Immature natural killer cell (primary cell): ENCODE results near the gene ITGA3. TPM values are rescaled to one million over a fixed set of nuclear protein-coding genes. Genes with fewer than 3 reads are reported as not detected.

Experiments
- DNase-seq, 3 donors: peaks; one replicate each; pipeline ENCODE4 v3.0.0; 2022; ENCODE audit warnings: mixed read lengths in 1 of 3
- H3K27ac Mint-ChIP-seq, 6 donors: one replicate each; pipeline ENCODE4 v1.8.0; 2020; ENCODE audit warnings: mixed read lengths in 6 of 6, mild to moderate bottlenecking in 5 of 6, inconsistent platforms in 4 of 6, moderate library complexity in 3 of 6
- H3K27me3 Mint-ChIP-seq, 3 donors: one replicate each; pipeline ENCODE4 v1.8.0; 2020 to 2021; ENCODE audit warnings: low read depth in 3 of 3, mild to moderate bottlenecking in 3 of 3, mixed read lengths in 3 of 3, moderate library complexity in 3 of 3, inconsistent platforms in 1 of 3
- H3K36me3 Mint-ChIP-seq, 3 donors: one replicate each; pipeline ENCODE4 v1.8.0; 2020; ENCODE audit warnings: mixed read lengths in 3 of 3, inconsistent platforms in 2 of 3, mild to moderate bottlenecking in 2 of 3
- H3K4me1 Mint-ChIP-seq, 2 donors: one replicate each; pipeline ENCODE4 v1.8.0; 2020; ENCODE audit warnings: inconsistent platforms in 2 of 2, mild to moderate bottlenecking in 2 of 2, mixed read lengths in 2 of 2, moderate library complexity in 1 of 2
- H3K4me3 Mint-ChIP-seq, 5 donors: one replicate each; pipeline ENCODE4 v1.8.0; 2020; ENCODE audit warnings: mild to moderate bottlenecking in 5 of 5, mixed read lengths in 5 of 5, inconsistent platforms in 3 of 5, moderate library complexity in 3 of 5
- H3K9me3 Mint-ChIP-seq, 6 donors: one replicate each; pipeline ENCODE4 v1.8.0; 2020; ENCODE audit warnings: mild to moderate bottlenecking in 6 of 6, mixed read lengths in 6 of 6, inconsistent platforms in 4 of 6, moderate library complexity in 3 of 6
- polyA plus RNA-seq, 3 donors: library from polyadenylated mRNA; unstranded; fragments of 300-500 nt; fragmentation: Illumina TruSeq; gene quantifications; one replicate each; pipeline ENCODE4 v1.2.3, GENCODE V29; 2021

ITGA3 gene
- polyA plus RNA-seq, result 1 to 10 TPM in 1 of 3 donors, under 1 TPM in 1, not detected in 1; 0.54 to 1.1 TPM

DNA sequence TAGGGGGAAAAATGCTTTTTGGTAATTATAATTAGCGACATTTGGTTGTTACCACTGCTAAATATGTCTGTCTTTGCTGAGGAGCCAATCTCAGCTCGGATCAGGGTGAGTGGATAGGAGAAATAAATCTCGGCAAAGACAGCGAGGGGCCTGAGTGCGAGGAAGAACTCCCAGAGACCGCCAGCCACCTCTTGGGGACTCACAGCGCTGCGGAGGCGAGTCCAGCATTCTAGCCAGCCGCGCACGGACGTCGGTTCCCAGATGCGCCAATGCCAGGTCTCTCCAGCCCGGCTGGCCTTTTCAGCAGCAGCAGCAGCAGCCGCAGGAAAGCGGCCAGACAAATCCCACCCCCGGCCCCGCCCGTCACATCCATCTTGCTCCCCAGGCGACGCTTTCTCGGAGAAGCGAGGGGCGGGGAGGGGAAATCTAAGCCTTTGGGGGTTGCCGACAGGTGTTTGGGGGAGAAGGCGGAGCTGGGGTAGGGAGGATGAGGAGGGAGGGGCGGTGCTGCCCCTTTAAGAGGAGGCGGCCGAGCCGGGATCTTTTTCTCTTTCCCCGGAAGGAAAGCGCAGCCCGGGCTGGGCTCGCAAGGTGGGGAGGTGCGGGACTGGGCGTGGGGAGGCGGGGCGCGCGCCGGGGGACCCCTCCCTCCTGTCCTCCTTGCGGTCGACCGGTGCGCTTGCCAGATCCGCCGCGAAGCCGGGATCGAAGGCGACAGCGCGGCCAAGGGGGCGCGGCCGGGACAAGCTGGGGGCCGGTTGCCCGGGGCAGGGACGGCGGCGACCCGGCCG, at the start of gene ITGA3:
Gene ITGA3 (plus strand): TSS at position 685 of the 791 bp plus-strand sequence. CDS start 330 bp downstream, outside the sequence.
- peak within 1 kb of the TSS; percentile 82 to 87 (median 85) for H3K4me3 Mint-ChIP-seq
- H3K27me3 Mint-ChIP-seq, result peaks cover 4 to 16% (median 11%) of the 10 kb centered on the region in 3 donors
- H3K4me1 Mint-ChIP-seq, result peaks cover 18 to 24% of the 10 kb centered on the region in 2 donors
- H3K27ac Mint-ChIP-seq, result no peak within 1 kb of the TSS
- no peaks in the 10 kb centered on the region for H3K36me3 Mint-ChIP-seq
- no peaks in the 10 kb centered on the region for H3K9me3 Mint-ChIP-seq
- DNase-seq, result peak; percentile 5 to 14 (median 10)

DNA sequence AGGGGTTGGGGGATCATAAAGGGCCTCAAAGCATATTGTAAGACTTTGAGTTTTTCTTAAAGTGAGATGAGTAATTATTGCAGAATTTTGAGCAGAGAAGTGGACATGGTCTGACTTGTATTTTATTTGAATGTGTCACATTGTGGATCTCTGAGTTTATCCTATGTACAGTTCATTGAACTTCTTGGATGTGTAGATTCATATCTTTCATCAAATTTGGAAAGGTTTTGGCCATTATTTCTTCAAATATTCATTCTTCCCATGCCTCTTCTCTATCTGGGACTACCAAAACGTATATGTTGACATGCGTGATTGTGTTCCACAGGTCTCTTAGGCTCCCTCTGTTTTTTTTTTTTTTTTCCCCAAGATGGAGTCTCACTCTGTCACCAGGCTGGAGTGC, 46.6 kb upstream of the ITGA3 start:
- Mint-ChIP-seq H3K27me3 (peaks cover 10 to 22% (median 19%) of the 10 kb centered on the region in 3 donors), H3K4me1 (no peaks in the 10 kb centered on the region), H3K27ac (no peak overlapping the region), H3K36me3 (peaks cover 0 to 8% (median 0%) of the 10 kb centered on the region in 3 donors), H3K4me3 (no peak overlapping the region), H3K9me3 (peaks cover 10 to 29% (median 19%) of the 10 kb centered on the region in 6 donors)
- no peak for DNase-seq

DNA sequence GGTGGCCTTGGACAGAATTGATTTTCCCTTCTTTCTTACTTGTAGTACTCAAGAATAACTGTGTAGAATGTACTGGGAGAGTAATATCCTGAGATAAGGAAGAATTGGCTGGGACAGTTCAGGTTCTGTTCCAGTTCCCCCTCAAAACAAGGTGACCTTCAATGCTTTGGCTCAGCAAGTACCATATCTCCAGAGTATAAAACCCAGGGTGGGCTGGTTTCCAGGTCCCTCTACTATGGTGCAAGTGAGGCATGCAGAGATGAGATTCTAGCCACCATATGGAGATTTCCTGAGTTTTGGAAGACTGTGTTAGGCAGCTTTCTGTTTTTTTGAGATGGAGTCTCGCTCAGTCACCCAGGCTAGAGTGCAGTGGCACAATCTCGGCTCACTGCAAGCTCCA, 42.8 kb upstream of the ITGA3 start:
- H3K4me1 Mint-ChIP-seq, result no peaks in the 10 kb centered on the region
- no peak overlapping the region for H3K4me3 Mint-ChIP-seq
- peaks cover 15 to 38% (median 25%) of the 10 kb centered on the region in 6 donors for H3K9me3 Mint-ChIP-seq
- DNase-seq, result no peak
- H3K27me3 Mint-ChIP-seq, result peaks cover 2 to 13% (median 12%) of the 10 kb centered on the region in 3 donors
- no peak overlapping the region for H3K27ac Mint-ChIP-seq
- peaks cover 0 to 8% (median 7%) of the 10 kb centered on the region in 3 donors for H3K36me3 Mint-ChIP-seq

DNA sequence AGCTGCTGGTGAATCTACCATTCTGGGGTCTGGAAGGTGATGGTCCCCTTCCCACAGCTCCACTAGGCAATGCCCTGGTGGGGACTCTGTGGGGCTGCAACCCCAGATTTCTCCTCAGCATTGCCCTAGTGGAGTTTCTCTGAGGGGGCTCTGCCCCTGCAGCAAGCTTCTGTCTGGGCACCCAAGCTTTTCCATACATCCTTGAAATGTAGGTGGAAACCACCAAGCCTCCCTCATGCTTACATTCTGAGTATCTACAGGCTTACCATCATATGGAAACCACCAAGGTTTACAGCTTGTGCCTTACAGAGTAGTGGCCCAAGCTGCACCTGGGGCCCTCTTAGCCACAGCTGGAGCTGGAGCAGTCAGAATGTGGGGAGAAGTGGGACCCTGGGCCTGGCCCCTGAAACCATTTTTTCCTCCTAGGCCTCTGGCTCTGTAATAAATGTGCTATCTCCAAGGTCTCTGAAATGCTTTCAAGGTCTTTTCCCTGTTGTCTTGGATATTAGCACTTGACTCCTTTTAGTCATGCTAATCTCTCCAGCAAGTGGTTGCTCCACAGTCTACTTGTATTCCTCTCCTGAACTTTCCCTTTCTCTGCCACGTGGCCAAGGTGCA, 41.3 kb upstream of the ITGA3 start:
- peaks cover 0 to 8% (median 7%) of the 10 kb centered on the region in 3 donors for H3K36me3 Mint-ChIP-seq
- H3K9me3 Mint-ChIP-seq, result peaks cover 12 to 32% (median 21%) of the 10 kb centered on the region in 6 donors
- no peak overlapping the region for H3K4me3 Mint-ChIP-seq
- H3K27ac Mint-ChIP-seq, result no peak overlapping the region
- H3K4me1 Mint-ChIP-seq, result no peaks in the 10 kb centered on the region
- peaks cover 2 to 15% (median 13%) of the 10 kb centered on the region in 3 donors for H3K27me3 Mint-ChIP-seq
- no peak for DNase-seq

DNA sequence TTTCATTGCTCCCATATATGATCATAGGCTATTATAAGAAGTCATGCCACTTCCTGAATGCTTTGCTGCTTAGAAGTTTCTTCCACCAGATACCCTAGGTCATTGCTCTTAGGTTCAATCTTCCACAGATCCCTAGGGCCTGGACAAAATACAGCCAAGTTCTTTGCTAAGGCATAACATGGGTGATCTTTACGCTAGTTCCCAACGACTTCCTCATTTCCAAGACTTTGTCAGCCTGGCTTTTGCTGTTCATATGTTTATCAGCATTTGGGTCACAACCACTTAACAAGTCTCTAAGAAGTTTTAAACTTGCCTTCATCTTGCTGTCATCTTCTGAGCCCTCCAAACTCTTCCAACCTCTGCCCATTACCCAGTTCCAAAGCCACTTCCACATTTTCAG, 40.8 kb upstream of the ITGA3 start:
- peaks cover 12 to 32% (median 21%) of the 10 kb centered on the region in 6 donors for H3K9me3 Mint-ChIP-seq
- H3K36me3 Mint-ChIP-seq, result peaks cover 0 to 8% (median 7%) of the 10 kb centered on the region in 3 donors
- H3K4me3 Mint-ChIP-seq, result no peak overlapping the region
- peaks cover 0 to 15% (median 13%) of the 10 kb centered on the region in 3 donors for H3K27me3 Mint-ChIP-seq
- no peak for DNase-seq
- no peak overlapping the region for H3K27ac Mint-ChIP-seq
- no peaks in the 10 kb centered on the region for H3K4me1 Mint-ChIP-seq

DNA sequence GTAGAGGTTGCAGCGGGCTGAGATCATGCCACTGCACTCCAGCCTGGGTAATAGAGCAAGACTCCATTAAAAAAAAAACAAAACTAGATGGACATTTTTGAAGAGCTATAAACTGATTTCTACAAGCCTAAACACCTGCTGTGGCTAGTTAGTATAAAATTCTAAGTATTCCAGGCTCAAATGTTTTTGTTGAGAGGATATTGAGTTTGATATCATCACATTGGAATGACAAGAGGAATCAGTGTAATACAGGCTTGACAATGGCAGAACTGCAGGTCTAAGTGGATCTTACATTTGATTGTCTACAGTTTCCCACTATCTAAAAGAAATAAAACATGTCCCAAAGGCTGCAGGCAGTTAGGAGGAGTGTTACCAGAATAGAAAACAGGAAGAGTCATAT, 37.0 kb upstream of the ITGA3 start:
- Mint-ChIP-seq H3K27ac (no peak overlapping the region), H3K4me1 (no peaks in the 10 kb centered on the region), H3K27me3 (peaks cover 5 to 17% (median 10%) of the 10 kb centered on the region in 3 donors), H3K4me3 (no peak overlapping the region), H3K9me3 (peaks cover 2 to 12% (median 10%) of the 10 kb centered on the region in 6 donors), H3K36me3 (peaks cover 0 to 7% (median 0%) of the 10 kb centered on the region in 3 donors)
- DNase-seq, result no peak

DNA sequence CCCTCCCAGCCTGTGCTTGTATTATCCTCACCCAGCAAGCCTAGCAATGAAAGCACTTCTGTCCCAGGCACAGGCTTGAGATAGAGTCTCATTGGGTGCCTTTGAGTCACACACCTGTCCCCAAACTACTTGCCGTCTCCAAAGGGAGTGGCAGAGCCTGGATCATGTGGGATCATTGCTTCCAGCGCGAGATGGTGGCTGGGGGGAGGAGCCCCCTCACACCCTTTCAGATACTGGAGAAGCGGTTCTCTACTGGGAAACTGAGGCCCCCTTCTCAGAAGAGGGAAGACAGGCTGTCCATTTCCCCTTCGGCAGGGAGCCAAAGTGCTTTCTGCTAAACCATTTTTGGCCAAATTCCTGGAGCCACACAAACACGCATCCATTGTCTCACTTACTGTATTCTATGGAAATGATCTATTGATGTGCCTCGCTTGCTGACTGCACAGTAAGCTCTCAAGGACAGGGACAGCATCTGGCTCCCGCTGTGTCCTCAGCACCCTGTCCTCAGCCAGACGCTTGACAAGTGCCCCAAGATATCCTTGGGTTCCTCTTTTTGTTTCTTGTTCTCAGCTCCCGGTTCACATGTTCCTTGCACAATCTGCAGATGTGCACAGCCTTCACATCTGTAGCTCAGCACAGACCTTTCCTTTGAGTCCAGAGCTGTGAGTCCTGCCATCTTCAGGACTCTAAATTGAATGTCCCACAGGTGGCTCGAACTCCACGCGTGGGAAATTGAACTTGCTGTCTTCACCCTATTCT, 34.9 kb upstream of the ITGA3 start:
- H3K27ac Mint-ChIP-seq, result peak overlapping the region in 1 of 6 donors; percentile 14
- H3K4me3 Mint-ChIP-seq, result no peak overlapping the region
- H3K4me1 Mint-ChIP-seq, result no peaks in the 10 kb centered on the region
- peaks cover 5 to 17% (median 10%) of the 10 kb centered on the region in 3 donors for H3K27me3 Mint-ChIP-seq
- no peaks in the 10 kb centered on the region for H3K9me3 Mint-ChIP-seq
- no peak for DNase-seq
- no peaks in the 10 kb centered on the region for H3K36me3 Mint-ChIP-seq

DNA sequence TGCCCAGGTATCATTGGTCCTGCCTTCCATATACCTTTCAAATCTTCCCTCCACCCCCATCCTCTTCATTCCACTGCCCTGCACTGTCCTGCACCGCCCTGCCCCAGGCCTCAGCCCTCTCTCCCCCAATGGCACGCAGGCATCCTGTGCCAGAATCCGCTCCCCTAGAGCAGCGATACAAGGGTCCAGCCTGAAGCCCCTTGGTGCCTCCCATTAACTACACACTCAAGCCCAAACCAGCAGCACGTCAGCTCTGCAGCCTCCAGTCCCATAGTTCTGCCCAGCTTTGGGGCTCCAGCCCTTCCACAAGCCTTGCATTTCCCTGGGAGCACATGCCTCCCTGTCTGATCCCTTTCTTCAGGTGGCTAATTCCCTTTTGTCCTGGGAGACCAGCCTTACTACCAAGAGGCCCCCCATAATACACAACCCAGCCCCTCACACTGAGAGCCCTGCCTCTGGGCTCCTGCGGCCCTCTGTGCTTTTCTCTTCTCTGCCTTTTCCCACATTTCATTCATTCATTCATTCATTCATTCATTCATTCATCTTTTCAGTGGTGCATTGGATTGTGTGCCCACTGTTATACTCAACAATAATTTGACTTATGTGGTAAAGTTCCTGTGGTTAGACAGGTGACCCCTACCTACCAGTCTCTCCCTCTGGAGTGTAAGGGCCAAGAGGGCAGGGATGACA, 34.1 kb upstream of the ITGA3 start:
- peaks cover 6 to 16% (median 10%) of the 10 kb centered on the region in 3 donors for H3K27me3 Mint-ChIP-seq
- no peaks in the 10 kb centered on the region for H3K9me3 Mint-ChIP-seq
- no peak overlapping the region for H3K27ac Mint-ChIP-seq
- H3K36me3 Mint-ChIP-seq, result no peaks in the 10 kb centered on the region
- no peak for DNase-seq
- peaks cover 2 to 4% of the 10 kb centered on the region in 2 donors for H3K4me1 Mint-ChIP-seq
- no peak overlapping the region for H3K4me3 Mint-ChIP-seq

DNA sequence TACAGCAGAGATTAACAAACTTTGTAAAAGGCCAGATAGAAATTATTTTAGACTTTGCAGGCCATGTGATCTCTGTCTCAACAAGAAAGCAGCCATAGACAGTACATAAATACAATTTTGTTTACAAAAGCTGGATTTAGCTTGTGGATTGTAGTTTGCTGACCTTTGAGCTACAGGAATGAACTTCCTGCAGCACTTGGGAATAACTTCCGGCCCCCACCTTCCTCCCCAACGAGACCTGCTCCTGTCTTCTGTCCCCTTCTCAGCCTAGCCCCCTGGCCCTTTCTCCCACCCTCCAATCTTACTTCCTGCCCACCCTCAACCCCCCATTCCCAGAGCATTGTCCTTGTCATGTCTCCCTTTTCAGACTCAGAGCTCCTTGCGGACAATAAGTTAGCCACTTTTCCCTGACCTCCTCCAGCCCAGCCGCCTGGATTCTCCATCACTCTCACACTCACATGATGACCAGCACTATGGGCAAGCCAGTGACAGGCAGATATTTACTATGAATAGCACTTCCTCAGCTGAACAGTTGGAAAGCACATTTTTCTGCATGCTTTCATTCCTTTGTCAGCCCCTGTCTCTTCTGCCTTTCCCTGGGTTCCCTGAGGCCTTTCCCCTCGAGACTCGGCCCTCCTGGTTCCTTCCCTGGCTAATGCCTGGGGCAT, 33.3 kb upstream of the ITGA3 start:
- Mint-ChIP-seq H3K27me3 (peaks cover 7 to 13% (median 10%) of the 10 kb centered on the region in 3 donors), H3K27ac (no peak overlapping the region), H3K4me1 (peaks cover 9 to 10% of the 10 kb centered on the region in 2 donors), H3K4me3 (no peak overlapping the region), H3K36me3 (no peaks in the 10 kb centered on the region), H3K9me3 (no peaks in the 10 kb centered on the region)
- no peak for DNase-seq

DNA sequence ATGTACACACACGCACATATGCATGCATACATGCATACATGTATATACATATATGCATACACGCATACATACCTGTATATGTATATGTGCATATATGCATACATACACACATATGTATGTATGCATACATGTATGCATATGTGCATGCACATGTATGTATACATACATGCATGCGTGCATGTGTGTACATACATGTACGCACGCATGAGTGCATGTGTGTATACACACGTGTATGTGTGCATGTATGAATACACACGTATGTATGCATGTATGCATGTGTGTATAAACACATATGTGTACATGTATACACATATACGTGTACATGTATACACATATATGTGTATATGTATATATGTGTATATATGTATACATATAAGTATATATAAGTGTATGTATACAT, 32.4 kb upstream of the ITGA3 start:
- Mint-ChIP-seq H3K27me3 (peaks cover 11 to 17% (median 15%) of the 10 kb centered on the region in 3 donors), H3K4me1 (peaks cover 10 to 11% of the 10 kb centered on the region in 2 donors), H3K36me3 (no peaks in the 10 kb centered on the region), H3K27ac (no peak overlapping the region), H3K4me3 (no peak overlapping the region), H3K9me3 (no peaks in the 10 kb centered on the region)
- DNase-seq, result no peak

DNA sequence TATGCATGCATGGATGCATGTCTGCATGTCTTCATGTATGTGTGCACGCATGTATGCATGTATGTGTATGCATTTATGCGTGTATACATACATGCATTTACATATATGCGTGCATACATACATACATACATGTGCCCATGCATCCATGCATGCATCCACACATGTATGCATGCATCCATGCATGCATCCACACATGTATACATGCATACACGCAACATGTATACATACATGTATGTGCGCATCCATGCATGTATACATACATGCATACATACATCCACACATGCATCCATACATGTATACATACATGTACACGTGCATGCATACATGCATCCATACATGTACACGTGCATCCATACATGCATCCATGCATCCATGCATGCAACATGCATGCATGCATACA, 31.1 kb upstream of the ITGA3 start:
- Mint-ChIP-seq H3K27ac (no peak overlapping the region), H3K4me3 (no peak overlapping the region), H3K4me1 (peaks cover 10 to 11% of the 10 kb centered on the region in 2 donors), H3K36me3 (no peaks in the 10 kb centered on the region), H3K27me3 (peaks cover 11 to 17% (median 12%) of the 10 kb centered on the region in 3 donors), H3K9me3 (no peaks in the 10 kb centered on the region)
- DNase-seq, result no peak

DNA sequence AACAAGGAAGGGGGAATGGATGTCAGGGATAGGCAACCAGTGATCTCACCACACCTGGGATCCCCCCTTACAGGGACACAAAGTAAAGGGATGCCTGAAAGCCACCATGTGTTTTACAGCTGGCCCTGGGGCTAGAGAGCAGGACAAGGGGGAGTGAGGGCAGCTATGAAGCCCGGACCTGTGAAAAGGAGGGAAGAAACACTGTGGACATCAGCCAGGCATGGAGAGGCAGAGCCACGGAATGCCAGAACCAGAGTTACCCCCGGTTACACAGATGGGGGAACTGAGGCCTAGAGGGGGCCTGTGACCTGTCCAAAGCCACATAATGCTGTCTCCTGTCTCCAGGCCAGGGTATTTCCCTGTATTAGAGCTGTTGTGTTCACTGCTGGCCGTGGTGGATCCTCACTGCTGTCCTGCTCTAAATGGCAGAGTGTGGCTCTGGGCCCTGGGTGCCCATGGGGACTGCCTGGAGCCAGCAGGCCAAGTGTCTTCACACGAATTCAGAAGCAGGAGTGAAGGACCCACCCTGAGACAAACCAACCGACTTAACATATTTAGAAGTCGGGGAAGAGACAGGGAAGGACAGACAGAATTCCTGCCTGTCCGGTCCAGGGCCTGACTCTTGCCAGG, 29.7 kb upstream of the ITGA3 start:
- Mint-ChIP-seq H3K27me3 (peaks cover 10 to 21% (median 12%) of the 10 kb centered on the region in 3 donors), H3K27ac (no peak overlapping the region), H3K4me1 (peaks cover 10 to 11% of the 10 kb centered on the region in 2 donors), H3K9me3 (no peaks in the 10 kb centered on the region), H3K4me3 (no peak overlapping the region), H3K36me3 (no peaks in the 10 kb centered on the region)
- no peak for DNase-seq
